EH (cell line): ENCODE data around the gene CENPX.
"Not testable (repeated sequence)": the region's sequence is repeated elsewhere in the genome, so short reads cannot be mapped to it uniquely, and the experiment has no call there.

Experiments
- DNase-seq: peaks from one replicate; pipeline ENCODE4 v3.0.0-alpha.2; 2015; ENCODE audit warnings: low read depth

CENPX gene

GRCh38 chr17:82039695-82040299, 17.1 kb upstream of the CENPX start:
- no peak for DNase-seq

GRCh38 chr17:82038796-82039409, 16.2 kb upstream of the CENPX start:
- DNase-seq, result not testable (repeated sequence)

GRCh38 chr17:82037889-82038195, 15.2 kb upstream of the CENPX start:
- DNase-seq, result no peak

- peak; percentile 96 for DNase-seq
These were observed 14.6 kb upstream of the CENPX start, which contains the start of gene DCXR for GRCh38 chr17:82037092-82037888. DCXR (minus strand) TSS chr17:82037697; CDS start chr17:82037682, 15 bp downstream.

GRCh38 chr17:82036634-82037091, 14.0 kb upstream of the CENPX start:
- no peak for DNase-seq

GRCh38 chr17:82035956-82036633, 13.4 kb upstream of the CENPX start:
- no peak for DNase-seq

- DNase-seq, result no peak
These were observed 12.8 kb upstream of the CENPX start for GRCh38 chr17:82035488-82035887.

- no peak for DNase-seq
These were observed 11.8 kb upstream of the CENPX start for GRCh38 chr17:82034371-82035011.

- DNase-seq, result no peak
These were observed 10.8 kb upstream of the CENPX start for GRCh38 chr17:82033359-82034085.

- no peak for DNase-seq
These were observed 9.4 kb upstream of the CENPX start for GRCh38 chr17:82031885-82032627.

GRCh38 chr17:82031303-82031884, 8.7 kb upstream of the CENPX start, which contains the start of gene RAC3:
RAC3 (plus strand) TSS chr17:82031678; CDS start chr17:82031762, 84 bp downstream.
- peak; percentile 31 for DNase-seq

- DNase-seq, result peak; percentile 83
These were observed 8.0 kb upstream of the CENPX start for GRCh38 chr17:82030470-82031302.

GRCh38 chr17:82029990-82030469, 7.4 kb upstream of the CENPX start:
- DNase-seq, result no peak

- no peak for DNase-seq
These were observed 6.7 kb upstream of the CENPX start for GRCh38 chr17:82029391-82029790.

GRCh38 chr17:82028966-82029365, 6.3 kb upstream of the CENPX start:
- no peak for DNase-seq

GRCh38 chr17:82028246-82028645, 5.6 kb upstream of the CENPX start:
- DNase-seq, result no peak

GRCh38 chr17:82025401-82026107, 2.9 kb upstream of the CENPX start:
- no peak for DNase-seq

GRCh38 chr17:82024859-82025258, 2.2 kb upstream of the CENPX start:
- no peak for DNase-seq
